Measurements from ENCODE around the gene GAS6.

The GAS6 gene

DNA sequence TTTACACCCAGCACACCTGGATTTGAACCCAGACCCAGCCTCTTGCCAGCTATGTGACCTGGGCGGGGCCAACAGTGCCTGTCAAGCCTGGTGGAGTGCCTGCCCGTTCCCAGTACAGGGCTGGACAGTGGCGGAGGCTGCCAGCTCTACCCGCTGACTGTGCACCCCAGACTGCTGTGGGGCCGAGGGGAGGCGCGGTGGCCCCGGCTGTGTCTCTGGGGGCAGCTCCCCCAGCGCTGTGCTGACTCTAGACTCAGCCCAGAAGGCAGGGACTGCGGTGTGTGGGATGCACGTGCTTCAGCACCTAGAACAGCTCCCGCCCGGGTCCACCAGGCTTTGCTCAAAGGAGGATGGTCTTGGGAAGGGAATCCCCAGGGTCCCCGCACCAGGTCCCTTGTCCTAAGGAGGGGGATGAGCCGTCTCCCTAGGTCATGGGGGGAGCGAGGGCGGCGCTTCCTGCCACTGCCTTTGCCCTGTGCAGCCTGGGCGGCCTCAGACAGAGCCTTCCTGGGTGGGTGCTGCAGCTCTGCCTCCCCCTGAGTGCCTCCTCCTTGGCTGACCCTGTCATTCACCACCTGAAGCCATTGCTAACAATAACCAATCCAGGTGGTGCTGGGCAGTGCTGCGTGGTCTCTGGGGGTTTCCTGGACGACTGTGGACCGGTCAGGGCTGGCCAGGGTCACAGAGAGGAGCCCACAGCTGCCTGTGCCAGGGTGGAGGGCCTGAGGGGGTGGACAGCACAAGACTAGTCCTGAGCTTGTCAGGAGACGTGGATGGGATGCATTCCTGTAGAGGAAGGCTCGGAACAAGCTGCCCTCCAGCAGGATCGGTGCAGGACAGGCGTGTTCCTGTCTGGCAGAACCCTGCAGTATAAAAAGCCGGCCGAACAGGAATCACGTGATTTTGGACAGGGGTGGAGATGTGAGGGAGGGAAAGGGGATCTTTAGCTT is 86.3 kb downstream of the GAS6 start:
- no peak overlapping the region for H3K4me2 ChIP-seq (ENCODE audit: low read depth, low read length, poor library complexity, severe bottlenecking)
- no peaks in the 10 kb centered on the region for H4K20me1 ChIP-seq (ENCODE audit: low read depth, low read length)
- H3K36me3 ChIP-seq (ENCODE audit: low read length) = no peaks in the 10 kb centered on the region
- H3K4me3 ChIP-seq (ENCODE audit: insufficient read depth, low read length, poor library complexity, severe bottlenecking) = no peak overlapping the region
- no peak overlapping the region for H2AFZ ChIP-seq (ENCODE audit: low read depth, low read length, severe bottlenecking)
- H3F3A ChIP-seq (ENCODE audit: insufficient read depth) = no peaks in the 10 kb centered on the region
- no peaks in the 10 kb centered on the region for H3K9me3 ChIP-seq (ENCODE audit: insufficient read depth, low read length)
- no peak for TF ChIP-seq EZH2phosphoT487 (conservative IDR thresholded peaks at IDR 0.05; ENCODE audit: low read length)
- TF ChIP-seq, protein P1, sequence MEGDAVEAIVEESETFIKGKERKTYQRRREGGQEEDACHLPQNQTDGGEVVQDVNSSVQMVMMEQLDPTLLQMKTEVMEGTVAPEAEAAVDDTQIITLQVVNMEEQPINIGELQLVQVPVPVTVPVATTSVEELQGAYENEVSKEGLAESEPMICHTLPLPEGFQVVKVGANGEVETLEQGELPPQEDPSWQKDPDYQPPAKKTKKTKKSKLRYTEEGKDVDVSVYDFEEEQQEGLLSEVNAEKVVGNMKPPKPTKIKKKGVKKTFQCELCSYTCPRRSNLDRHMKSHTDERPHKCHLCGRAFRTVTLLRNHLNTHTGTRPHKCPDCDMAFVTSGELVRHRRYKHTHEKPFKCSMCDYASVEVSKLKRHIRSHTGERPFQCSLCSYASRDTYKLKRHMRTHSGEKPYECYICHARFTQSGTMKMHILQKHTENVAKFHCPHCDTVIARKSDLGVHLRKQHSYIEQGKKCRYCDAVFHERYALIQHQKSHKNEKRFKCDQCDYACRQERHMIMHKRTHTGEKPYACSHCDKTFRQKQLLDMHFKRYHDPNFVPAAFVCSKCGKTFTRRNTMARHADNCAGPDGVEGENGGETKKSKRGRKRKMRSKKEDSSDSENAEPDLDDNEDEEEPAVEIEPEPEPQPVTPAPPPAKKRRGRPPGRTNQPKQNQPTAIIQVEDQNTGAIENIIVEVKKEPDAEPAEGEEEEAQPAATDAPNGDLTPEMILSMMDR (IDR thresholded peaks at IDR 0.05; ENCODE audit: insufficient read depth, low read length, poor library complexity, severe bottlenecking) = no peak
- no peaks in the 10 kb centered on the region for H3K9me2 ChIP-seq (replicated peaks; ENCODE audit: insufficient read depth, low read length)
- H3K27ac ChIP-seq (ENCODE audit: low read depth, low read length) = no peak overlapping the region
- no peaks in the 10 kb centered on the region for H3K27me3 ChIP-seq (ENCODE audit: low read length)
- no peaks in the 10 kb centered on the region for H3K79me2 ChIP-seq (ENCODE audit: insufficient read depth, low read length)
- no peak overlapping the region for H3K9ac ChIP-seq (ENCODE audit: low read length)

DNA sequence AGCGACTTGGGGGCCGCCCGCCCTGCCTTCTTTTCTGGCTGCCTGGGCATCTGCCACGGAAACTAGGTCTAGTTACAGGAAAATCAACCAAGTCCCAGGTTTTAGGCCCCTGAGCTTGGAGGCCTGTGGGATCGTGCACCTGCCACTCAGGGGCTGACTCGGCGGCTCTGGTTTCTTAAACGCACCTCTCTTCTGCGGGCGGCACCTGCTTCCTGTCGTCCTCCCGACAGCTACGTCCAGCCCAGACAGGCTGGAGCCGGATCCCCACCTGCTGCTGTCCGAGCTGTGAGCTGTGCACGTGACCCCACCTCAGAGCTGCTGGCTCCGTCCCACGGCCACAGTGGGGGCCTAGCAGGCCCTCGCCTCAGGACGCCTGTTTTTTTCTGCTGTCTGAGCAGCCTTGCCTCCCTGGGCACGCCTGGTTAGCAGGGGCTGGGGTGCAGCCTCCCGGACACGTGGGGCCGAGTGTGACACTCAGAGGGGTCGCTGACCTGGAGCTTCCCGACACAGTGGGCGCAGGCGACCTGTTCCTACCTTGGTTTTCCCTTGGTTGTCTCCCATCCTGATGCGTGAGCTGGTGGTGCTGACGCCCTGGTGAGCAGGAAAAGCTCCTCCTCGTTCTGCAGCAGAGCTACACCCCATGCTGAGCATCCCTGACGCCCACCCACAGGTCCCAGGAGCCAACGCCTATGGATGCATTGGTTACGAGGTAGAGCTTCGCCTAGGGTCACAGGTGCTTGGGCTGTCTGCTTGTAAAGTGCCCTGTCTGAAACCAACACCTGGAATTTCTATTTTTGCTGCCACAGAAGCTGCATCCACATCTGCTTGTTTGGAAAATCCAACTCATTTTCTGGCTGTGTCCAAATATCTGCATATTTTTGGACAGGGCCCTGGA is 87.4 kb downstream of the GAS6 start:
- Histone ChIP-seq H3K9me2 (replicated peaks; ENCODE audit: insufficient read depth, low read length) (no peaks in the 10 kb centered on the region), H4K20me1 (ENCODE audit: low read depth, low read length) (no peaks in the 10 kb centered on the region), H3K27ac (ENCODE audit: low read depth, low read length) (no peak overlapping the region), H3F3A (ENCODE audit: insufficient read depth) (no peaks in the 10 kb centered on the region), H2AFZ (ENCODE audit: low read depth, low read length, severe bottlenecking) (no peak overlapping the region), H3K4me3 (ENCODE audit: insufficient read depth, low read length, poor library complexity, severe bottlenecking) (no peak overlapping the region), H3K27me3 (ENCODE audit: low read length) (no peaks in the 10 kb centered on the region), H3K4me2 (ENCODE audit: low read depth, low read length, poor library complexity, severe bottlenecking) (no peak overlapping the region), H3K79me2 (ENCODE audit: insufficient read depth, low read length) (no peaks in the 10 kb centered on the region), H3K9me3 (ENCODE audit: insufficient read depth, low read length) (no peaks in the 10 kb centered on the region), H3K9ac (ENCODE audit: low read length) (no peak overlapping the region), H3K36me3 (ENCODE audit: low read length) (no peaks in the 10 kb centered on the region)
- TF ChIP-seq, protein P1 (IDR thresholded peaks at IDR 0.05; ENCODE audit: insufficient read depth, low read length, poor library complexity, severe bottlenecking) = no peak
- TF ChIP-seq EZH2phosphoT487 (conservative IDR thresholded peaks at IDR 0.05; ENCODE audit: low read length) = no peak

DNA sequence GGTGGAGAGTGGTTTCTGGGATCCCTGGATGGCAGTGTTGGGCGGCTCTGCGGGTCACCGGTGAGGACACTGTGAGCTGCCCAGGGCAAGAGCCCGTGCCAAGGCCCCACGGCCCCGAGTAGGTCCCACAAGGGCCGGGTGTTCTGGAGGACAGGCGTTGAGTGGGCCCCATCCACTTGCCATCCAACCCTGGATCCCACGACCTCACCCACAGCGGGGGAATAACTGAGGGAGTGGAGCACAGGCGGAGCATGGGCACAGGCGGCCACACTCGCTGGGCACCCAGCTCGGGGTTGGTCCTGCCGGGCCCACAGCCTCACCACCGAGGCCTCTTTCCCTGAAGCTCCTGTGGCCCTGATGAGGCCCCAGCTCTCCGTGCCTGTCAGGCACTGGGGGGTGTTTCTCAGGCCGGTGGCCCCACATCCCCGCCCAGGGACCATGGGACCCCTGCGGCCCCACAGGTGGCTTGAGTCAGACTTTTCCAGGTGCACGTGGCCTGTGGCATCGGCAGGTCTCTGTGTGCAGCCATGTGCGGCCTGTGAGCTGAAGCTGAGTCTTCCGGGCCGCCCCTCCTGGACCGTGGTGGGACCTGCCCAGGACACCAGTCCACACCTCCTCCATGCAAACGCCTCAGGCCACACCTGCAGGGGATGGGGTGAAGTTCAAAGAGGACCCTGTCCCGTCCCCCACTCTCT is 88.3 kb downstream of the GAS6 start:
- no peak overlapping the region for H3K4me2 ChIP-seq (ENCODE audit: low read depth, low read length, poor library complexity, severe bottlenecking)
- H3K4me3 ChIP-seq (ENCODE audit: insufficient read depth, low read length, poor library complexity, severe bottlenecking) = no peak overlapping the region
- H3K79me2 ChIP-seq (ENCODE audit: insufficient read depth, low read length) = no peaks in the 10 kb centered on the region
- H3K27me3 ChIP-seq (ENCODE audit: low read length) = no peaks in the 10 kb centered on the region
- H3F3A ChIP-seq (ENCODE audit: insufficient read depth) = no peaks in the 10 kb centered on the region
- no peak overlapping the region for H3K9ac ChIP-seq (ENCODE audit: low read length)
- H3K36me3 ChIP-seq (ENCODE audit: low read length) = no peaks in the 10 kb centered on the region
- no peaks in the 10 kb centered on the region for H3K9me3 ChIP-seq (ENCODE audit: insufficient read depth, low read length)
- no peaks in the 10 kb centered on the region for H4K20me1 ChIP-seq (ENCODE audit: low read depth, low read length)
- no peak overlapping the region for H3K27ac ChIP-seq (ENCODE audit: low read depth, low read length)
- no peak for TF ChIP-seq EZH2phosphoT487 (conservative IDR thresholded peaks at IDR 0.05; ENCODE audit: low read length)
- TF ChIP-seq, protein P1 (IDR thresholded peaks at IDR 0.05; ENCODE audit: insufficient read depth, low read length, poor library complexity, severe bottlenecking) = no peak
- no peak overlapping the region for H2AFZ ChIP-seq (ENCODE audit: low read depth, low read length, severe bottlenecking)
- no peaks in the 10 kb centered on the region for H3K9me2 ChIP-seq (replicated peaks; ENCODE audit: insufficient read depth, low read length)

All from SU-DHL-6 (cell line).